ENCODE results near the gene SCYGR5.

GRCh38 chr2:227629435-227629834 lies 37.2 kb upstream of the SCYGR5 start:
- no peak for TF ChIP-seq SP1 (IDR thresholded peaks at IDR 0.05; ENCODE audit: low read depth, low read length)
- TF ChIP-seq EZH2 (IDR thresholded peaks at IDR 0.05; ENCODE audit: low read depth, low read length, severe bottlenecking), result no peak
- no peak for TF ChIP-seq CTCF (IDR thresholded peaks at IDR 0.05; ENCODE audit: control extremely low read depth in 1 of 3, insufficient read depth in 1 of 3, low read depth in 1 of 3, low read length in 3 of 3)
- no peak for TF ChIP-seq GABPA (IDR thresholded peaks at IDR 0.05; ENCODE audit: borderline replicate concordance, insufficient read depth, low read length)
- no peak for TF ChIP-seq CBX5 (IDR thresholded peaks at IDR 0.05; ENCODE audit: low read depth, low read length)
- TF ChIP-seq POLR2A (IDR thresholded peaks at IDR 0.05; ENCODE audit: control extremely low read depth in 1 of 2, low read depth in 2 of 2, low read length in 2 of 2), result no peak
- TF ChIP-seq, protein P1, sequence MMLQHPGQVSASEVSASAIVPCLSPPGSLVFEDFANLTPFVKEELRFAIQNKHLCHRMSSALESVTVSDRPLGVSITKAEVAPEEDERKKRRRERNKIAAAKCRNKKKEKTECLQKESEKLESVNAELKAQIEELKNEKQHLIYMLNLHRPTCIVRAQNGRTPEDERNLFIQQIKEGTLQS (IDR thresholded peaks at IDR 0.05; ENCODE audit: insufficient read depth, low read depth, low read length), result no peak
- no peak for TF ChIP-seq RAD21 (IDR thresholded peaks at IDR 0.05 in 1 of 2, conservative IDR thresholded peaks at IDR 0.05 in 1 of 2; ENCODE audit: low read depth in 2 of 2, low read length in 2 of 2)
